Hematopoietic multipotent progenitor cell (in vitro differentiated cells): ENCODE results near the gene LRRC25. TPM values are rescaled to one million over a fixed set of nuclear protein-coding genes. Genes with fewer than 3 reads are reported as not detected.
"Not testable (repeated sequence)": the region's sequence is repeated elsewhere in the genome, so short reads cannot be mapped to it uniquely, and the experiment has no call there.

Experiments used
- DNase-seq, 3 donors: peaks; one replicate each; pipeline ENCODE4 v3.0.0-alpha.2; 2011 to 2015; ENCODE audit warnings: low read depth in 2 of 3, low spot score in 2 of 3
- total RNA-seq: library from RNA; depleted of rRNA; stranded (reverse); fragments of >200 nt; gene quantifications from one replicate; pipeline ENCODE4 v1.2.3, GENCODE V29; 2012

The LRRC25 gene
- total RNA-seq, 1 donor: 5.4 TPM

DNA sequence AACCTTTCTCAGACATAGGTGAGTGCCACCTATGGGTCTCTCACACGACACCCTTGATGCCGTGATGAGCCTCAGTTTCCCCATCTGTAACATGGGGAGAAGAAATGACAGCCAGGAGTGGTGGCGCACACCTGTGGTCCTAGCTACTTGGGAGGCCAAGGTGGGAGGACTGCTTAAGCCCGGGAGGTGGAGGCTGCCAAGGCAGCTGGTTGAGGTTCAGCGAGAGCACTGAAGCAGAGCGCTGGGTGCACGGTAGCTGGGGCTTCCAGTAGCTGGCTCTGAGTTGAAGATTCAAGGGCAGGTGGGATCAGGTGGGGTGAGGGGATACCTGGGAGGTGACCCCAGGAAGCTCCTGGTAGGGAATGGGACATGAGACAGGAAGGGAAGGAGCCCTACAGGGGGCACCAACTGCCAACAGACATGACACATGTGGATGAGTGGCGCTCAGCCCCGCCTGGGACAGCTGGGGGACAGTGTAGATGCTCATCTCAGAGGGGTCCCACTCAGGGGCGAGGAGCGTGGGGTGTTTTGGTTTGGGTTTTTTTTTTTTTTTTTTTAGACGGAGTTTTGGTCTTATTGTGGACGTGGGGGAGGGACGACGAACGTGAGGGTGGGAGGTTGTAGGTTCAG, 15.3 kb upstream of the LRRC25 start:
- no peak for DNase-seq

DNA sequence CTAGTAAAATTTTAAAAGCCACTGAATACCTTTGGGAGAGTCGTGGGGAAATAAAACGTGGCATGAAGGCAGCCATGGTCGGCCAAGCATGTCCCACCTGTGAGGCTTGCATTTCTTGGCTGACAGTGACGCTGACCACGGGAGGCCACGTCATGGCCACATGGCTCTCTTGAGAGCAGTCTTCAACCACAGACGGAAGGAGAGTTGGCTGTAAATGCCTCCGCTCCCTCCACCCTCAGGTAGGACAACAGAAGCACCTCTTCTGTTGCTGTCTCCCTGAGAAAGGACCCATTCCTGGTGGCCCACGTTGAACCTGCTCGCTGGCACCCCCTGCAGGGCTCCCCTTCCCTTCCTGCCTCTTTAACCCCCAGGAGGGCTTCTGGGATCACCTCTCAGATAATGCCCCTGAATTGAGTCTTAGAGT, 10.6 kb upstream of the LRRC25 start:
- peak in 1 of 3 donors; percentile 46 for DNase-seq

DNA sequence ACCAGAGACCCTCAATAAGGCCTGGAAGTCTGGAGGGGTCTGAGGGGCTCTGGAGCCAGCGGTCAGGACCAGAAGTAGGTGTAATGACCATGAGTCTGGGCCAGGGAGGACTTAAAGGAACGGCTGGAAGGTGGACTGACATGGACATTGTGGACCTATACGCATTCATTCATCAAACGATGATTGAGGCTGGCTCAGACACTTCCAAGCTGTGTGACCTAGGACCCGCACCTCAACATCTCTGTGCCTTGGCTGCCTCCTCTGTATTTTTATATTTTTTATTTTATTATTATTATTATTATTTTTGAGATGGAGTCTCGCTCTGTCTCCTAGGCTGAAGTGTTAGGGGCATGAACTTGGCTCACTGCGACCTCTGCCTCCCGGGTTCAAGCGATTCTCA, 9.3 kb upstream of the LRRC25 start:
- no peak for DNase-seq

GRCh38 chr19:18405754-18406153, 8.3 kb upstream of the LRRC25 start:
- DNase-seq: not testable (repeated sequence)

DNA sequence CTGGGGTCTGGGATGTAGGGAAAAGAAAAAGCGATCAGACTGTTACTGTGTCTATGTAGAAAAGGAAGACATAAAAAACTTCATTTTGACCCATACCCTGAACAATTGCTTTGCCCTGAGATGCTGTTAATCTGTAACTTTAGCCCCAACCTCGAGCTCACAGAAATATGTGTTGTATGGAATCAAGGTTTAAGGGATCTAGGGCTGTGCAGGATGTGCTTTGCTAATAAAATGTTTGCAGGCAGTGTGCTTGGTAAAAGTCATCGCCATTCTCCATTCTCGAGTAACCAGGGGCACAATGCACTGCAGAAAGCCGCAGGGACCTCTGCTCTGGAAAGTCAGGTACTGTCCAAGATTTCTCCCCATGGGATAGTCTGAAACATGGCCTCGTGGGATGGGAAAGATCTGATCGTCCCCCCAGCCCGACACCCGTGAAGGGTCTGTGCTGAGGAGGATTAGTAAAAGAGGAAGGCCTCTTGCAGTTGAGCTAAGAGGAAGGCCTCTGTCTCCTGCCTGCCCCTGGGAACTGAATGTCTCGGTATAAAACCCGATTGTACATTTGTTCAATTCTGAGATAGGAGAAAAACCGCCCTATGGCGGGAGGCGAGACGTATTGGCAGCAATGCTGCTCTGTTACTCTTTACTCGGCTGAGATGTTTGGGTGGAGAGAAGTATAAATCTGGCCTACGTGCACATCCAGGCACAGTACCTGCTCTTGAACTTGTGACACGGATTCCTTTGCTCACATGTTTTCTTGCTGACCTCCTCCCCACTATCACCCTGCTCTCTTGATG, 5.2 kb upstream of the LRRC25 start:
- not testable (repeated sequence) for DNase-seq

DNA sequence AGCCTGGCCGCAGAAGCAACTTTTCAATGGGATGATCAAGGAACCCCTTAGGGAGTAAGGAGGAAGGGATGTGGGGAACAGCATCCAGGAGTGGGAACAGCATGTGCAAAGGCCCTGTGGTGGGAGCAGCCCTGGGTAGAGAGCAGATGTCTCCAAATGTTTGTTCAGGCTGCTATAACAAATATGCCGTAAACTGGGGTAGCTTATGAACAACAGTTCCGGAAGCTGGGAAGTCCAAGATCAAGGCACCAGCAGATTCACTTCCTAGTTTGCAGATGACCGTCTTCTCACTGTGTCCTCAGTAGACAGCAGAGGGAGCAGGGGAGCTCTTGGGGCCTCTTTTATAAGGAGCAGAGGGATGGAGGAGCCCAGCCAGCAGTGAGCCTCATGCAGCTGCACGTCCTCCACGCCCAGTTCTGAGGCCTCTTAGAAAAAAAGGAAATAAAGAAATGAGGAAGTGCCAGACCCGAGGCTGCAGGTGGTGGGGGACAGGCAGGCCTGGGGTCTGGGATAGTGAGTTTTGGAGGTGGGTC, 4.2 kb upstream of the LRRC25 start:
- peak in 2 of 3 donors; percentile 85 to 96 for DNase-seq

- DNase-seq: peak in 1 of 3 donors; percentile 46
These were observed 1.6 kb upstream of the LRRC25 start for GRCh38 chr19:18399008-18399407.

DNA sequence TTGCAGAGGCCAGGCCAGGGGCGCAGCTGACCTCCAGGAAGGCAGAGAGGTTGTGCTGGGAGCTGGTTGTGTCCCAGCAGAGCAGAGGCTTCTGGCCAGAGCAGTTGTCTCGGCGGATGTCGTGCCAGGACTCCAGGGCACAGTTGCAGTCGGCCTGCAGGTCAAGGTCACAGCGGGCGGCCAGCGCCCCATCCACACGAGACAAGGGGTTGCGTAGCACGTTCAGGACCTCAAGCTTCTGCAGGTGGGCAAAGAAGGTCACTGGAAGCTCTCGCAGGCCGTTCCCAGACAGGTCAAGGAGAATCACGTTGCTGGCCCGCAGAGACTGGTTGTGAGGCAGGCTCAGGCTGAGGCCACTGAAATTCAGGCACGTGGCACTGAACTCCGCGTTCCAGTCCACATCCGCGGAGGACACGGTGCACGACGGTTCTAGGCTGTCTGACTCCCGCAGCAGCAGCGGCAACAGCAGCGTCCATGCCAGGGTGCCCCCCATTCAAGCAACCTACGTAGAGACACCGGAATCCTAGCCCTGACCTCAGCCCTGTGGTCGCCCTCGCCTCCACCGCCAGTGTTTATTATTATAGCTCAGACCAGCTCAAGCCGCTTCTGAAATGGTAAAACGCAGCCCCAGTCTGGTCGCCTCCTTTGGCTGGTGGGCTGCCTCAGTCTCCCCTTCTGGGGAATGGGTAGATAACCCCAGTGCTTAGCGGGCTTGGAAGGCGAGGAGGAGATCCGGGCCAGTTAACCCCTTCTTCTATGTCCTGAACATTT, 766 bp downstream of the LRRC25 start:
- DNase-seq: no peak

DNA sequence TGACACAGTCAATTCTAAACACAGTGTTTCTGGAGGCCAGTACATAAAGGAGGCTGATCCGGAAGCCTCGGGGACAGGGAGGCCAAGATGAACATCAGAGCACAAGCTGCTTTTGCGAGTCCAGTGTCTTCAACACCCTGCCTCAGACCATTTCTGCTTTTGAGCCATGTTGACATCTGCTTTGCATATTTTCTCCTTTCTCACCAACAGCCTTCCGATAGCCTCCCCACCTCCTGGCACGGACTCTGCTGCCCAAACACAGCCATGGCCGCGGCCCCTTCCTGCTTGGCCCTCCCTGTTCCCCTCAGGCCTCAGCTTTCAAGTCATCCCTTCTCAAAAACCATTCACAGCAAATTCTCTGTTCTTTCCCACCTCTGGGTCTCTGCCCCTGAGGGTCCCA, 3.6 kb downstream of the LRRC25 start:
- DNase-seq: no peak

GRCh38 chr19:18392926-18393325, 4.5 kb downstream of the LRRC25 start:
- DNase-seq: no peak

DNA sequence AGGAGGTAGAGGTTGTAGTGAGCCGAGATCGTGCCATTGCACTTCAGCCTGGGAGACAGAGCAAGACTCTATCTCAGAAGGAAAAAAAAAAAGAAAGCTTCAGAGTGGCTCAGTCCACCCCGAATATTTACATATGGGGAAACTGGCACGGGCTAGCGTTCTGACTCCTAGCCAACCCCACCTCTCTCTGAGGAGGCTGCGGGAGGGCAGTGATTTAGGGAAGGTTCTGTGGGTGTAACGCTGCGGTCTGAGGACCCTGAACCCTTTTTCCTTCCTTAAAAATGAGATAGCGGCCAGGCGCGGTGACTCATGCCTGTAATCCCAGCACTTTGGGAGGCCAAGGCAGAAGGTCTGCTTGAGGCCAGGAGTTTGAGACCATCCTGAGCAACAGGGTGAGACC, 5.0 kb downstream of the LRRC25 start:
- DNase-seq: peak in 2 of 3 donors; percentile 87 to 92

DNA sequence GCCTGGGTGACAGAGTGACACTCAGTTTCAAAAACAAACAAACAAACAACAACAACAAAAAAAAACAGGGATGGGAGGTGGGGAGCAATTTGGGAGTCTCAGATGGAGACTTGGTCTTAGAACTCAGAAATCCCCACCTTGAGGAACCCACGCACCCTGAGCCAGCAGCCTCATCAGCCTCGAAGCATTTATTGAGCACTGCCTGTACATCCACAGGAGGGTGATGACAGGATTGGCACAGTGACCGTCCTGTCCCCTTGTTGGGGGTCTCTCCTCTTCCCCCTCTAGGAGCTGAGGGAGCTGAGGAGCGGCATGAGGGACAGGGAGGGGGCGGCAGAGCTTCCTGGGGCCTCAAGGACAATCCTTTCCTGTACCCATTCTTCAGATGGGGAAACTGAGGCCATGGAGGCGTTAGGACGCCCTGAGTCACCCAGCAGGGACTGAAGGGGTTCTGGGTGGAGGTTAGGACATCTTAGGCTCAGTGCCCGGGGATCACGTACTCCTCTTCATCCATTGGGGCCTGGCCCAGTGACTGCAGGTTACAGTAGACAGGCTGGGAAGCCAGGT, 5.8 kb downstream of the LRRC25 start:
- DNase-seq: no peak

DNA sequence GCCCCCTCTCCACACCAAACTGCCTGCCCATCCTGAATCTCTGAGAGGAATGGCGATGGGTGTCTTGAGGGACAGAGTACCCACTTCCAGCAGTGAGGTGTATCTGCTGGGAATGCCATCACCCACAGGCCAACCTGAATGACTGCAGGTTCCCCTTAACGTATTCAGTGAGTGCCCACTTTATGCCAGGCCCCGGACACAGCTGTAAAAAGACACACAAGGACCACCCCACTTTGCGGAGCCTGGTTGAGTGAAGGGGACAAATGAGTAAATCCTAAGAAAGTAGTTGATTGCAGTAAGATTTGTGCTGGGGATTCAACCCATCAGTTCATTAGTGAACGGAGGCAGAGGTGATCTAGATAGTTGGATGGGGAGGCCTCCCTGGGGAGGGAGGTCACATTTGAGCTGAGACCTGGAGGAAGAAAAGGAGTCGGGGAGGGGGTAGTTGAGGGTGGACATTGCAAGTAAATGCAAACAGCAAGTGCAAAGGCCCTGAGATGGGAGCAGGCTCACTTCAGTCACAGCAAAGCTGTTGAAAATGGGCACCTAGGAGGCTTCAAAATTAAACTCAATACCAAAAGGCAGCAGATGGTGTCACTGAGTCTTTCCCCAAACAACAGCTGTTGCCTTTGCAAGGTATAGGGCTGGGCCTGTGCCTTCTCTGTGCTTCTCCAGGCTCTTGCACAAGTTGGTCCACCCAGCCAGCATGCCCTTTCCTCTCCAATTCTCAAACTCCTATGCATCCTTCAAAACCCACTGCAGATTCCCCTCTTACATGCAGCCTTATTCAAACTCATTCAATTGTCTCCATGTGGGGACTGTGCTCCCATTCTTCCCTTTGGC, 7.1 kb downstream of the LRRC25 start:
- no peak for DNase-seq

DNA sequence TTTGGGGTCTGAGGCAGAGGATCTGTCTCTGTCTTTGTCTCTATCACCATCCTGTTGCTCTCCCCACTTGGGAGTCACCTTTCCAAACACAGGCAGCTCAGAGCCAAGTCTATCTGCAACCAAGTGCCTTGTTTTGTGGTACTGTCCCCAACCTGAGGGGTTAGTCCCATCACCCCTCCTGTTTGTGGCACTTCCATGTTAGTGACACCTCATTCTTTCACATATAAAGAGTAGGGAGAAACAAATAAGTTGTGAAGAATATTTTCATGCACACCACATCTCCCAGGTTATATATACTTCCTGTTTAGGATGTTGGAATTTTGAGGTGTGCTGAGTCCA, 7.7 kb downstream of the LRRC25 start:
- no peak for DNase-seq

GRCh38 chr19:18388960-18389725, 8.3 kb downstream of the LRRC25 start:
- no peak for DNase-seq

DNA sequence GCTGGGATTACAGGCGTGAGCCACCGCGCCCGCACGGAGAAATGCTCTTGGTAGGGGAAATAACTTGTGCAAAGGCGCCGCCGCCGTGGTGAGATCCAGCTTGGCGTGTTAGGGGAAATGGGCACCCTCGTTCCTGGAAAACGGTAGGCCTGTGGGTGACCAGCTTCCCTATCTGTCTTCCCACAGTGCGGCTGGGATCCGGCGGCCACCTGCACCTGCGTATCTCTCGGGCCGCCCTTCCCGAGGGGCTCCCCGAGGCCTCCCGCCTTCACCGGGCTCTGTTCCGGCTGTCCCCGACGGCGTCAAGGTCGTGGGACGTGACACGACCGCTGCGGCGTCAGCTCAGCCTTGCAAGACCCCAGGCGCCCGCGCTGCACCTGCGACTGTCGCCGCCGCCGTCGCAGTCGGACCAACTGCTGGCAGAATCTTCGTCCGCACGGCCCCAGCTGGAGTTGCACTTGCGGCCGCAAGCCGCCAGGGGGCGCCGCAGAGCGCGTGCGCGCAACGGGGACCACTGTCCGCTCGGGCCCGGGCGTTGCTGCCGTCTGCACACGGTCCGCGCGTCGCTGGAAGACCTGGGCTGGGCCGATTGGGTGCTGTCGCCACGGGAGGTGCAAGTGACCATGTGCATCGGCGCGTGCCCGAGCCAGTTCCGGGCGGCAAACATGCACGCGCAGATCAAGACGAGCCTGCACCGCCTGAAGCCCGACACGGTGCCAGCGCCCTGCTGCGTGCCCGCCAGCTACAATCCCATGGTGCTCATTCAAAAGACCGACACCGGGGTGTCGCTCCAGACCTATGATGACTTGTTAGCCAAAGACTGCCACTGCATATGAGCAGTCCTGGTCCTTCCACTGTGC, 9.1 kb downstream of the LRRC25 start:
- peak; percentile 81 to 84 (median 81) for DNase-seq

DNA sequence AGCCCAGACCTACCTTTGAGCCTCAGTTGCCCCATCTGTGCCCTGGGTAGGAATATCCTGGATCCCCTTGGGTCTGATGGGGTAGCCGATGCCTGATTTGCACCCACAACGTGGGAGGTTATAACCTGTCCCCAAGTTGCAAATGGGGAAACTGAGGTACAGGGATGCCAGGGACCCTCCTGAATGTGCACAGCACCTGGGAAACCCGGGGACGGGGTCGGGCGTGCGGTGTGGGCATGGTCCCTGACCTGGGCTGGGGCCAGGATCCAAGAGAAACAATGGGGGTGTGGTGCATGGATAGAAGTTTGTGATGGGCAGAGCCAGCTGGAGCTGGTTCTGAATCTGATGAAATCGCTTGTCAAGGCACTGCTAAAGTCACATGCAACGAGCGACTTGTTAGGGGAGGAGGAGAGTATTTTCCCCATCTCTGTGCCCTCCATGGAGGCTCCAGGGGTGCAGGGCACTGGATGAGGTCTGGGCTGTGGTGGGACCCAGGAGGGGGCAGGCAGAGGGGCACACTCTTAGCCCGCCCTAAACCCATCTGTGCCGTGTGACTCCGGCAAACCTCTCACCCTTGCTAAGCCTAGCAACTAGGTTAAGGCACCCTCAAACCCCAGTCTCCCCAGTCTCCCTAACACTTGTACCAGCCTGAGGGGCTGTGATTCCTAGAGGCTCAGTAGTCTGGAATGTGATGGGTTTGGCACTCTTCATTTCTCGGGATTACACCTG, 10.7 kb downstream of the LRRC25 start:
- no peak for DNase-seq
